Smooth muscle cell (in vitro differentiated cells): ENCODE data around the gene RIOK1. TPM values are rescaled to one million over a fixed set of nuclear protein-coding genes. Genes with fewer than 3 reads are reported as not detected.
A peak's percentile ranks its signal among the peaks of the same experiment; 100 is the strongest.

Experiments used
- DNase-seq: peaks from one replicate; lab custom pipeline; 2025; ENCODE audit not compliant: unreplicated experiment; lab: John Stamatoyannopoulos, UW
- H2AFZ ChIP-seq: fragments of 200-600 bp; sonication (generic); 2 replicates; pipeline ENCODE4 v1.6.0; 2016; ENCODE audit warnings: antibody characterized with exemption, low read depth, mild to moderate bottlenecking
- H3F3A ChIP-seq: fragments of 200-600 bp; sonication (generic); 2 replicates; pipeline ENCODE4 v1.6.0; 2017; ENCODE audit warnings: antibody characterized with exemption, low read depth
- H3K27ac ChIP-seq: fragments of 200-600 bp; sonication (generic); 2 replicates; pipeline ENCODE4 v1.5.1; 2016; ENCODE audit warnings: low read depth, mild to moderate bottlenecking
- H3K27me3 ChIP-seq: fragments of 200-600 bp; sonication (generic); 2 replicates; pipeline ENCODE4 v1.6.1; 2016; ENCODE audit warnings: low read depth, mild to moderate bottlenecking
- H3K36me3 ChIP-seq: fragments of 200-600 bp; sonication (generic); 2 replicates; pipeline ENCODE4 v1.5.1; 2016; ENCODE audit warnings: low read depth
- H3K4me1 ChIP-seq: fragments of 200-600 bp; sonication (generic); 2 replicates; pipeline ENCODE4 v1.5.1; 2016; ENCODE audit warnings: low read depth
- H3K4me2 ChIP-seq: fragments of 200-600 bp; sonication (generic); 2 replicates; pipeline ENCODE4 v1.6.0; 2016; ENCODE audit warnings: mild to moderate bottlenecking
- H3K4me3 ChIP-seq: fragments of 200-600 bp; sonication (generic); 2 replicates; pipeline ENCODE4 v1.5.1; 2016; ENCODE audit warnings: mild to moderate bottlenecking
- H3K79me2 ChIP-seq: fragments of 200-600 bp; sonication (generic); 2 replicates; pipeline ENCODE4 v1.6.0; 2016; ENCODE audit warnings: low read depth, mild to moderate bottlenecking
- H3K9ac ChIP-seq: fragments of 200-600 bp; sonication (generic); 2 replicates; pipeline ENCODE4 v1.6.0; 2016; ENCODE audit warnings: low read depth
- H3K9me3 ChIP-seq: fragments of 200-600 bp; sonication (generic); replicated peaks from 2 replicates; pipeline ENCODE4 v1.5.1; 2016; ENCODE audit warnings: low read depth
- H4K20me1 ChIP-seq: fragments of 200-600 bp; sonication (generic); 2 replicates; pipeline ENCODE4 v1.6.0; 2016; ENCODE audit warnings: low read depth
- CTCF ChIP-seq: fragments of 200-600 bp; sonication (generic); IDR thresholded peaks from 2 replicates; pipeline ENCODE4 v1.5.1; 2017; ENCODE audit warnings: borderline replicate concordance, mild to moderate bottlenecking, antibody characterized with exemption; ENCODE audit not compliant: insufficient read depth, poor library complexity, severe bottlenecking
- WGBS: methylation state at CpG from one replicate; pipeline ENCODE4 v1.1.7; 2016; ENCODE audit warnings: low lambda C conversion rate; 5-methylcytosine and 5-hydroxymethylcytosine counted together
- polyA plus RNA-seq: library from polyadenylated mRNA; unstranded; fragments of >200 nt; fragmentation: Nextera tagmentation; extraction: Ambion mirVana; gene quantifications from 2 replicates; pipeline ENCODE4 v1.2.1, GENCODE V29; 2016
- total RNA-seq: library from RNA; depleted of rRNA; stranded (reverse); fragments of >200 nt; gene quantifications from 2 replicates; pipeline ENCODE4 v1.2.3, GENCODE V29; 2014

RIOK1 gene
- total RNA-seq (11.8 and 12.4 TPM in 2 replicates), polyA plus RNA-seq (12.4 and 18.8 TPM in 2 replicates)

GRCh38 chr6:7389451-7390225 lies at the start of gene RIOK1, which contains the start of gene CAGE1:
Gene RIOK1 (plus strand): TSS chr6:7389808. CDS start chr6:7390003, 195 bp downstream.
Gene CAGE1 (minus strand): TSS chr6:7389742. CDS start chr6:7387173, 2,569 bp downstream.
- peak within 1 kb of the TSS; percentile 83 for H3K27ac ChIP-seq
- under 1% methylated on average over 62 of the region's 62 CpGs for whole genome bisulfite sequencing
- no peaks in the 10 kb centered on the region for H3F3A ChIP-seq
- H3K4me2 ChIP-seq = peak within 1 kb of the TSS; percentile 92
- H3K36me3 ChIP-seq = no peaks in the 10 kb centered on the region
- no peaks in the 10 kb centered on the region for H3K27me3 ChIP-seq
- no peaks in the 10 kb centered on the region for H3K9me3 ChIP-seq
- peak within 1 kb of the TSS; percentile 95 for H2AFZ ChIP-seq
- peaks cover 36% of the 10 kb centered on the region for H3K79me2 ChIP-seq
- peaks cover 22% of the 10 kb centered on the region for H3K4me1 ChIP-seq
- peak; percentile 79 for DNase-seq
- peak within 1 kb of the TSS; percentile 81 for H3K9ac ChIP-seq
- no peak for TF ChIP-seq CTCF
- H4K20me1 ChIP-seq = no peaks in the 10 kb centered on the region
- H3K4me3 ChIP-seq = peak within 1 kb of the TSS; percentile 83

- H3K4me1 ChIP-seq = no peaks in the 10 kb centered on the region
- no peak overlapping the region for H3K4me2 ChIP-seq
- no peak overlapping the region for H3K4me3 ChIP-seq
- H3K27me3 ChIP-seq = no peaks in the 10 kb centered on the region
- H2AFZ ChIP-seq = no peak overlapping the region
- no peak for DNase-seq
- H3K79me2 ChIP-seq = no peaks in the 10 kb centered on the region
- H3F3A ChIP-seq = no peaks in the 10 kb centered on the region
- no peaks in the 10 kb centered on the region for H4K20me1 ChIP-seq
- H3K27ac ChIP-seq = no peak overlapping the region
- no peaks in the 10 kb centered on the region for H3K9me3 ChIP-seq
- H3K36me3 ChIP-seq = no peaks in the 10 kb centered on the region
- no peak overlapping the region for H3K9ac ChIP-seq
- WGBS = 100% methylated on average over 3 of the region's 3 CpGs
- TF ChIP-seq CTCF = no peak
These were observed 48.3 kb upstream of the RIOK1 start for GRCh38 chr6:7341271-7341670.

- H3K27ac ChIP-seq = no peak overlapping the region
- WGBS = 77% methylated on average over 9 of the region's 9 CpGs
- H3K9me3 ChIP-seq = no peaks in the 10 kb centered on the region
- H3K4me1 ChIP-seq = no peaks in the 10 kb centered on the region
- H3K27me3 ChIP-seq = no peaks in the 10 kb centered on the region
- H3K9ac ChIP-seq = no peak overlapping the region
- H2AFZ ChIP-seq = no peak overlapping the region
- no peak overlapping the region for H3K4me3 ChIP-seq
- no peaks in the 10 kb centered on the region for H3K36me3 ChIP-seq
- no peaks in the 10 kb centered on the region for H3K79me2 ChIP-seq
- no peak for TF ChIP-seq CTCF
- no peak for DNase-seq
- no peaks in the 10 kb centered on the region for H3F3A ChIP-seq
- no peaks in the 10 kb centered on the region for H4K20me1 ChIP-seq
- no peak overlapping the region for H3K4me2 ChIP-seq
These were observed 47.4 kb upstream of the RIOK1 start for GRCh38 chr6:7341989-7342742.
